Adrenal gland (tissue), 12 donors: Measurements from ENCODE around the gene SLFN5. TPM values are rescaled to one million over a fixed set of nuclear protein-coding genes. Genes with fewer than 3 reads are reported as not detected.
"Not testable (repeated sequence)": the region's sequence is repeated elsewhere in the genome, so short reads cannot be mapped to it uniquely, and the experiment has no call there.

Experiments
- DNase-seq, 7 donors: peaks; one replicate each; pipeline ENCODE4 v3.0.0-alpha.2; 2019 to 2020
- H3K27ac ChIP-seq, 5 donors: fragments of 200-600 bp; sonication (generic) in 4 of 5; 1 replicate in 3 of 5; 2 replicates in 2 of 5; pipeline versions ENCODE4 v1.5.1 to v1.8.0; 2016 to 2020; ENCODE audit warnings: mild to moderate bottlenecking in 1 of 5
- H3K27me3 ChIP-seq: fragments of 200-600 bp; 2 replicates; pipeline ENCODE4 v1.8.0; 2021
- H3K36me3 ChIP-seq, 2 donors: fragments of 200-600 bp; replicated peaks in 1 of 2; 1 replicate in 1 of 2; 2 replicates in 1 of 2; pipeline versions ENCODE4 v1.5.1 to v1.8.0; 2018 to 2022
- H3K4me1 ChIP-seq, 2 donors: fragments of 200-600 bp; replicated peaks in 1 of 2; 1 replicate in 1 of 2; 2 replicates in 1 of 2; pipeline versions ENCODE4 v1.5.1 to v1.8.0; 2018 to 2021
- H3K4me3 ChIP-seq, 4 donors: fragments of 200-600 bp; sonication (generic) in 3 of 4; one replicate each; pipeline ENCODE4 v1.5.1; 2016 to 2018
- H3K9me3 ChIP-seq, 3 donors: fragments of 200-600 bp; sonication (generic) in 1 of 3; replicated peaks in 1 of 3; 1 replicate in 2 of 3; 2 replicates in 1 of 3; pipeline versions ENCODE4 v1.5.1 to v1.8.0; 2016 to 2021
- POLR2A ChIP-seq, 2 donors: fragments of 450-650 bp; IDR thresholded peaks; one replicate each; pipeline ENCODE4 v1.6.1; 2017; ENCODE audit warnings: antibody characterized with exemption in 2 of 2, mild to moderate bottlenecking in 2 of 2, moderate library complexity in 1 of 2
- WGBS, 4 donors: extraction: QIAGEN DNeasy Blood & Tissue Kit in 2 of 4; methylation state at CpG; one replicate each; pipeline versions ENCODE4 v1.1.5 to v1.1.7; 2013 to 2017; 5-methylcytosine and 5-hydroxymethylcytosine counted together
- intact Hi-C, 2 donors: fragments of 100-400 bp; cut with DNase I; formaldehyde crosslinking; loops; one replicate each; pipeline versions ENCODE4 v1.14.1 to v1.15.0; 2022 to 2023
- polyA plus RNA-seq, 3 donors: library from polyadenylated mRNA; stranded (reverse); fragments of 200-250 nt in 2 of 3; fragments of 350-450 nt in 1 of 3; fragmentation: Illumina TruSeq in 1 of 3; extraction: RNeasy Lipid Tissue Mini Kit (QIAGEN cat#74804) in 1 of 3; gene quantifications; one replicate each; pipeline ENCODE4 v1.2.3, GENCODE V29; 2013 to 2014
- total RNA-seq, 9 donors: library from RNA; depleted of rRNA in 4 of 9; stranded (reverse); fragments of >200 nt in 4 of 9; fragments of 120-200 nt in 1 of 9; fragmentation: NEBNext Ultra II Directional in 1 of 9; extraction: Animal tissue kit (Norgen Biotek cat#: 25700) in 1 of 9; gene quantifications; one replicate each; pipeline versions ENCODE4 v1.1.0 to v1.2.4, GENCODE V29; 2013 to 2023
- TF ChIP-seq, protein P1 (sequence below), 6 experiments: fragments of 450-650 bp in 4 of 6; fragments of 200-600 bp in 2 of 6; sonication (generic) in 1 of 6; IDR thresholded peaks; 1 replicate in 5 of 6; 2 replicates in 1 of 6; pipeline versions ENCODE4 v1.5.1 to v1.8.0; 2016 to 2021; ENCODE audit warnings: antibody characterized with exemption in 6 of 6, mild to moderate bottlenecking in 2 of 6, moderate library complexity in 1 of 6
- donor health status: healthy with polysubstance abuse.
- donor health status: Bipolar disorder and iron deficiency.
- donor health status: DM: yes; HTN: yes; CAD: no.
- donor health status: DM: no; HTN: no; CAD: no.
- donor health status: DM: no; HTN: no; CAD: no.
- donor health status: DM: yes; HTN: yes; CAD: no.

Gene SLFN5
- total and polyA plus RNA-seq, 12 donors, result 3.2 to 57.8 (median 34.4) TPM

DNA sequence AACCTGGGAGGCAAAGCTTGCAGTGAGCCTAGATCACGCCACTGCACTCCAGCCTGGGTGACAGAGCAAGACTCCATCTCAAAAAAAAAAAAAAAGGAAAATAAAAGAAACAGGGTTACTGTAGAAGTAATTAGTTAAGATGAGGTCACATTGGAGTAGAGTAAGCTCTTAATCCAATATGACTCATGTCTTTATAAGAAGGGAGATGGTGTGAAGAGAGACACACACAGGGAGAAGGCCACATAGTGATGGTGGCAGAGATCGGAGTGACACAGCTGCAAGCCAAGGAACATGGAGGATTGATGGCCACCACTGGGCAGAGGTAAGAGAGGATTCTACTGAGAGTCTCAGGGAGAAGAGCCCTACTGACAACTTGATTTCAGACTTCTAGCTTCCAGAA, 15.3 kb upstream of the SLFN5 start:
- Histone ChIP-seq H3K36me3 (no peaks in the 10 kb centered on the region), H3K27me3 (no peaks in the 10 kb centered on the region), H3K4me3 (no peak overlapping the region), H3K4me1 (no peaks in the 10 kb centered on the region), H3K9me3 (peaks cover 0 to 4% (median 0%) of the 10 kb centered on the region in 3 donors), H3K27ac (no peak overlapping the region)
- DNase-seq, result no peak
- intact Hi-C loops, result no loop called here
- no peak for TF ChIP-seq POLR2A (IDR thresholded peaks at IDR 0.05)
- TF ChIP-seq, protein P1, sequence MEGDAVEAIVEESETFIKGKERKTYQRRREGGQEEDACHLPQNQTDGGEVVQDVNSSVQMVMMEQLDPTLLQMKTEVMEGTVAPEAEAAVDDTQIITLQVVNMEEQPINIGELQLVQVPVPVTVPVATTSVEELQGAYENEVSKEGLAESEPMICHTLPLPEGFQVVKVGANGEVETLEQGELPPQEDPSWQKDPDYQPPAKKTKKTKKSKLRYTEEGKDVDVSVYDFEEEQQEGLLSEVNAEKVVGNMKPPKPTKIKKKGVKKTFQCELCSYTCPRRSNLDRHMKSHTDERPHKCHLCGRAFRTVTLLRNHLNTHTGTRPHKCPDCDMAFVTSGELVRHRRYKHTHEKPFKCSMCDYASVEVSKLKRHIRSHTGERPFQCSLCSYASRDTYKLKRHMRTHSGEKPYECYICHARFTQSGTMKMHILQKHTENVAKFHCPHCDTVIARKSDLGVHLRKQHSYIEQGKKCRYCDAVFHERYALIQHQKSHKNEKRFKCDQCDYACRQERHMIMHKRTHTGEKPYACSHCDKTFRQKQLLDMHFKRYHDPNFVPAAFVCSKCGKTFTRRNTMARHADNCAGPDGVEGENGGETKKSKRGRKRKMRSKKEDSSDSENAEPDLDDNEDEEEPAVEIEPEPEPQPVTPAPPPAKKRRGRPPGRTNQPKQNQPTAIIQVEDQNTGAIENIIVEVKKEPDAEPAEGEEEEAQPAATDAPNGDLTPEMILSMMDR (IDR thresholded peaks at IDR 0.05), result no peak
- WGBS, 4 donors, result 90 to 98% (median 96%) methylated on average over 2 of the region's 2 CpGs

- WGBS, 4 donors, result 61 to 80% (median 74%) methylated on average over 1 of the region's 1 CpG
- Histone ChIP-seq H3K4me3 (no peak overlapping the region), H3K36me3 (no peaks in the 10 kb centered on the region), H3K27ac (no peak overlapping the region), H3K27me3 (no peaks in the 10 kb centered on the region), H3K4me1 (no peaks in the 10 kb centered on the region), H3K9me3 (peaks cover 0 to 4% (median 0%) of the 10 kb centered on the region in 3 donors)
- TF ChIP-seq, protein P1 (IDR thresholded peaks at IDR 0.05), result no peak
- TF ChIP-seq POLR2A (IDR thresholded peaks at IDR 0.05), result no peak
- no peak for DNase-seq
- intact Hi-C loops, result no loop called here
Measured at GRCh38 chr17:35229638-35230037, 13.2 kb upstream of the SLFN5 start.

DNA sequence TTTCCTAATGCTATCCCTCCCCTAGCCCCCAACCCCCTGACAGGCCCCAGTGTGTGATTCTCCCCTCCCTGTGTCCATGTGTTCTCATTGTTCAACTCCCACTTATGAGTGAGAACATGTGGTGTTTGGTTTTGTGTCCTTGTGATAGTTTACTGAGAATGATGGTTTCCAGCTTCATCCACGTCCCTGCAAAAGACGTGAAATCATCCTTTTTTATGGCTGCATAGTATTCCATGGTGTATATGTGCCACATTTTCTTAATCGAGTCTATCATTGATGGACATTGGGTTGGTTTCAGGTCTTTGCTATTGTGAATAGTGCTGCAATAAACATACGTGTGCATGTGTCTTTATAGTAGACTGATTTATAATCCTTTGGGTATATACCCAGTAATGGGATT, 8.6 kb upstream of the SLFN5 start:
- H3K36me3 ChIP-seq, H3K4me3 ChIP-seq, H3K27me3 ChIP-seq, DNase-seq, H3K9me3 ChIP-seq, H3K27ac ChIP-seq, H3K4me1 ChIP-seq, intact Hi-C loops: not testable (repeated sequence)
- WGBS, 4 donors, result 62 to 82% (median 70%) methylated on average over 4 of the region's 4 CpGs

GRCh38 chr17:35235289-35235688, 7.6 kb upstream of the SLFN5 start:
- Histone ChIP-seq H3K4me3 (no peak overlapping the region), H3K27me3 (no peaks in the 10 kb centered on the region), H3K4me1 (no peaks in the 10 kb centered on the region), H3K27ac (no peak overlapping the region), H3K36me3 (no peaks in the 10 kb centered on the region), H3K9me3 (no peaks in the 10 kb centered on the region)
- intact Hi-C loops, result no loop called here
- WGBS, 4 donors, result 81 to 89% (median 84%) methylated on average over 3 of the region's 3 CpGs
- no peak for TF ChIP-seq POLR2A (IDR thresholded peaks at IDR 0.05)
- TF ChIP-seq, protein P1 (IDR thresholded peaks at IDR 0.05), result no peak
- DNase-seq, result no peak

DNA sequence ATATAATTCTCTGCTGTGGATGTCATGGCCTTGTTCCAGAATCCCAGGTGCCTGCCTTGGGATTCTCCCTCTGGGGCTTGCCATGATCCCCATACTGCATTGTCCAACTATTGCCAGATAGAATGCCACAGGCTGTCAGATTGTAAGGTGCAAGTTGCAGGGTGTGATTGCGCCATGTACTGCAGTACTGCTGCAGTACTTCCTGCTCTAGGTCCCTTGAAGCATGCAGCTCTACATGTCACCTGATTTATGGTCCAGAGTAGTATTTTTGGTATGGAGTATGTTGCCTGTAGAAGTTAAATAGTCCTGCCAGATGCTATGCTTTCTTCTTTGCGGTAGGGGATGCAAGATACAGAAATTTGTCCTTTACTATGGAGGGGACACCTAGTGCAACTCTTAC, 7.0 kb upstream of the SLFN5 start:
- Histone ChIP-seq H3K9me3 (no peaks in the 10 kb centered on the region), H3K4me1 (no peaks in the 10 kb centered on the region), H3K27me3 (no peaks in the 10 kb centered on the region), H3K36me3 (no peaks in the 10 kb centered on the region), H3K27ac (no peak overlapping the region), H3K4me3 (no peak overlapping the region)
- intact Hi-C loops, result no loop called here
- no peak for TF ChIP-seq POLR2A (IDR thresholded peaks at IDR 0.05)
- TF ChIP-seq, protein P1 (IDR thresholded peaks at IDR 0.05), result no peak
- WGBS, 4 donors, result 40 to 81% (median 59%) methylated on average over 2 of the region's 2 CpGs
- DNase-seq, result no peak
